ENCODE results near the gene ALDH9A1.
A peak's percentile ranks its signal among the peaks of the same experiment; 100 is the strongest.
"Not testable (repeated sequence)": the region's sequence is repeated elsewhere in the genome, so short reads cannot be mapped to it uniquely, and the experiment has no call there.

Gene ALDH9A1

GRCh38 chr1:165697881-165698760, at the start of gene ALDH9A1:
Gene ALDH9A1 (minus strand): TSS chr1:165698562. CDS start chr1:165698558, 4 bp downstream.
- DNase-seq = peak; percentile 83

GRCh38 chr1:165747632-165748447, 49.5 kb upstream of the ALDH9A1 start:
- DNase-seq = no peak

- DNase-seq = not testable (repeated sequence)
These were observed 46.6 kb upstream of the ALDH9A1 start for GRCh38 chr1:165744913-165745312.

- DNase-seq = no peak
These were observed 43.8 kb upstream of the ALDH9A1 start for GRCh38 chr1:165742194-165742593.

GRCh38 chr1:165738794-165739193, 40.4 kb upstream of the ALDH9A1 start:
- no peak for DNase-seq

- DNase-seq = no peak
These were observed 38.8 kb upstream of the ALDH9A1 start for GRCh38 chr1:165737196-165737595.

GRCh38 chr1:165734906-165735305, 36.5 kb upstream of the ALDH9A1 start:
- no peak for DNase-seq

GRCh38 chr1:165726841-165727240, 28.5 kb upstream of the ALDH9A1 start:
- no peak for DNase-seq

- DNase-seq = no peak
These were observed 27.8 kb upstream of the ALDH9A1 start for GRCh38 chr1:165726169-165726568.

GRCh38 chr1:165717918-165718515, 19.7 kb upstream of the ALDH9A1 start:
- peak; percentile 25 for DNase-seq

- DNase-seq = not testable (repeated sequence)
These were observed 18.1 kb upstream of the ALDH9A1 start for GRCh38 chr1:165716265-165717051.

GRCh38 chr1:165712764-165713163, 14.4 kb upstream of the ALDH9A1 start:
- DNase-seq = no peak

GRCh38 chr1:165707984-165708706, 9.8 kb upstream of the ALDH9A1 start:
- no peak for DNase-seq

GRCh38 chr1:165703648-165704047, 5.3 kb upstream of the ALDH9A1 start:
- DNase-seq = no peak

- not testable (repeated sequence) for DNase-seq
These were observed 3.6 kb upstream of the ALDH9A1 start for GRCh38 chr1:165701922-165702321.

GRCh38 chr1:165699577-165699976, 1.2 kb upstream of the ALDH9A1 start:
- no peak for DNase-seq

- no peak for DNase-seq
These were observed 345 bp upstream of the ALDH9A1 start for GRCh38 chr1:165698761-165699052.

GRCh38 chr1:165697491-165697880, 876 bp downstream of the ALDH9A1 start:
- DNase-seq = no peak

- DNase-seq = no peak
These were observed 1.7 kb downstream of the ALDH9A1 start for GRCh38 chr1:165696625-165697100.

GRCh38 chr1:165695031-165695430, 3.3 kb downstream of the ALDH9A1 start:
- no peak for DNase-seq

GRCh38 chr1:165688046-165688445, 10.3 kb downstream of the ALDH9A1 start:
- DNase-seq = no peak

GRCh38 chr1:165686971-165687433, 11.4 kb downstream of the ALDH9A1 start:
- DNase-seq = no peak

Data from CD4-positive, alpha-beta T cell treated with Interleukin-4 for 4 hours (primary cell).